HCT116 (cell line): Measurements from ENCODE around the gene TAOK3. TPM values are rescaled to one million over a fixed set of nuclear protein-coding genes. Genes with fewer than 3 reads are reported as not detected.

Experiments
- ATAC-seq: fragments of 200-7000 bp; cut with Tn5 transposase; 2 replicates; pipeline ENCODE4 v1.9.1; 2020; ENCODE audit warnings: mild to moderate bottlenecking, moderate library complexity
- BruUV-seq: library from RNA; stranded (reverse); fragments of 400-500 nt; replicated peaks from 2 replicates; lab custom pipeline; 2021; lab: Mats Ljungman, UMichigan
- CTCF ChIA-PET: fragments of 300-600 bp; sonication (Branson Sonifier 250); formaldehyde crosslinking; loops from one replicate; lab custom pipeline; 2021; ENCODE audit warnings: antibody characterized with exemption; lab: Charles Lee
- POLR2A ChIA-PET: fragments of 300-600, 350-600 bp; sonication (Branson Sonifier 250); formaldehyde crosslinking; loops from one replicate; lab custom pipeline; 2021; ENCODE audit warnings: antibody characterized with exemption; lab: Charles Lee
- RAD21 ChIA-PET, 2 experiments: fragments of 300-600 bp; sonication (Branson Sonifier 250); formaldehyde crosslinking; loops; one replicate each; lab custom pipeline; 2023; ENCODE audit warnings: low total read pairs in 2 of 2; ENCODE audit not compliant: uncharacterized antibody in 2 of 2, unreplicated experiment in 2 of 2, low non-redundant PET in 1 of 2; lab: Charles Lee
- DNase-seq: peaks from one replicate; pipeline ENCODE4 v3.0.0-alpha.2; 2010; ENCODE audit warnings: low read depth, low spot score
- H2AFZ ChIP-seq: fragments of 200-600 bp; shearing (Covaris generic), sonication (generic); 2 replicates; pipeline ENCODE4 v1.6.1; 2017; ENCODE audit warnings: low read depth, mixed run types, mixed read lengths, antibody characterized with exemption, low read length; ENCODE audit not compliant: poor library complexity, severe bottlenecking
- H3K27ac ChIP-seq: 2 replicates; pipeline ENCODE4 v1.5.1; 2012; ENCODE audit warnings: low read depth, low read length
- H3K27me3 ChIP-seq: fragments of 200-600 bp; sonication (generic); 2 replicates; pipeline ENCODE4 v1.6.1; 2016; ENCODE audit warnings: mixed run types, low read length, mixed read lengths; ENCODE audit not compliant: insufficient read depth
- H3K36me3 ChIP-seq, 2 experiments: fragments of 200-500 bp in 1 of 2; fragments of 200-600 bp in 1 of 2; sonication (Bioruptor generic) in 1 of 2; sonication (generic) in 1 of 2; 2 replicates each; pipeline versions ENCODE4 v1.5.1 to v1.6.1; 2014 to 2016; ENCODE audit warnings: low read length in 2 of 2, inconsistent platforms in 1 of 2, mixed read lengths in 1 of 2, mixed run types in 1 of 2; ENCODE audit not compliant: insufficient read depth in 2 of 2, control insufficient read depth in 1 of 2
- H3K4me1 ChIP-seq, 2 experiments: fragments of 200-600 bp in 1 of 2; sonication (generic) in 1 of 2; 2 replicates each; pipeline versions ENCODE4 v1.5.1 to v1.6.1; 2012 to 2017; ENCODE audit warnings: low read length in 2 of 2, inconsistent platforms in 1 of 2, mild to moderate bottlenecking in 1 of 2, mixed read lengths in 1 of 2, mixed run types in 1 of 2, moderate library complexity in 1 of 2; ENCODE audit not compliant: insufficient read depth in 2 of 2, control insufficient read depth in 1 of 2
- H3K4me2 ChIP-seq: fragments of 200-600 bp; sonication (generic); 2 replicates; pipeline ENCODE4 v1.6.1; 2017; ENCODE audit warnings: mixed run types, low read length, mixed read lengths
- H3K4me3 ChIP-seq, 2 experiments: fragments of 200-600 bp in 1 of 2; sonication (generic) in 1 of 2; replicated peaks in 1 of 2; 2 replicates each; pipeline ENCODE4 v1.5.1; 2011 to 2016; ENCODE audit warnings: low read length in 2 of 2, control low read depth in 1 of 2, low read depth in 1 of 2, mild to moderate bottlenecking in 1 of 2, mixed read lengths in 1 of 2, mixed run types in 1 of 2
- H3K79me2 ChIP-seq: fragments of 200-600 bp; sonication (generic); 2 replicates; pipeline ENCODE4 v1.6.1; 2017; ENCODE audit warnings: mild to moderate bottlenecking, mixed run types, low read length, moderate library complexity, mixed read lengths; ENCODE audit not compliant: insufficient read depth
- H3K9ac ChIP-seq: fragments of 200-600 bp; sonication (generic); 2 replicates; pipeline ENCODE4 v1.6.1; 2016; ENCODE audit warnings: low read length, mixed read lengths
- H3K9me2 ChIP-seq: fragments of 200-600 bp; sonication (generic), shearing (Covaris generic); 2 replicates; pipeline ENCODE4 v1.6.1; 2017; ENCODE audit warnings: mixed run types, mild to moderate bottlenecking, moderate library complexity; ENCODE audit not compliant: insufficient read depth
- H3K9me3 ChIP-seq, 2 experiments: fragments of 200-500 bp in 1 of 2; fragments of 200-600 bp in 1 of 2; sonication (Bioruptor generic) in 1 of 2; sonication (generic) in 1 of 2; 2 replicates each; pipeline ENCODE4 v1.6.1; 2014 to 2017; ENCODE audit warnings: low read length in 2 of 2, mixed read lengths in 2 of 2, inconsistent platforms in 1 of 2, low read depth in 1 of 2, mild to moderate bottlenecking in 1 of 2, mixed run types in 1 of 2, moderate library complexity in 1 of 2; ENCODE audit not compliant: control insufficient read depth in 1 of 2, insufficient read depth in 1 of 2
- H4K20me1 ChIP-seq: fragments of 200-600 bp; sonication (generic), shearing (Covaris generic); 2 replicates; pipeline ENCODE4 v1.6.1; 2017; ENCODE audit warnings: mixed run types, mild to moderate bottlenecking, moderate library complexity; ENCODE audit not compliant: insufficient read depth
- CEBPB ChIP-seq: IDR thresholded peaks from 2 replicates; pipeline ENCODE4 v1.6.1; 2012; ENCODE audit warnings: low read depth
- CTCF ChIP-seq, 3 experiments: fragments of 200-600 bp in 1 of 3; sonication (generic) in 1 of 3; IDR thresholded peaks in 2 of 3; conservative IDR thresholded peaks in 1 of 3; 2 replicates each; pipeline ENCODE4 v1.5.1; 2012 to 2017; ENCODE audit warnings: low read depth in 2 of 3, low read length in 2 of 3, antibody characterized with exemption in 1 of 3, borderline replicate concordance in 1 of 3, control low read depth in 1 of 3, mild to moderate bottlenecking in 1 of 3, mixed read lengths in 1 of 3, mixed run types in 1 of 3, moderate library complexity in 1 of 3; ENCODE audit not compliant: insufficient read depth in 1 of 3
- EGR1 ChIP-seq: IDR thresholded peaks from 2 replicates; pipeline ENCODE4 v1.6.1; 2012; ENCODE audit warnings: low read depth
- EZH2 ChIP-seq: fragments of 200-600 bp; sonication (generic); IDR thresholded peaks from 2 replicates; pipeline ENCODE4 v1.6.1; 2017; ENCODE audit warnings: antibody characterized with exemption, mixed run types
- EZH2phosphoT487 ChIP-seq: fragments of 200-600 bp; IDR thresholded peaks from 2 replicates; pipeline ENCODE4 v1.6.1; 2018; ENCODE audit warnings: antibody characterized with exemption, borderline replicate concordance
- FOSL1 ChIP-seq: IDR thresholded peaks from 2 replicates; pipeline ENCODE4 v1.6.1; 2012; ENCODE audit warnings: low read depth
- MAX ChIP-seq: IDR thresholded peaks from 2 replicates; pipeline ENCODE4 v1.6.1; 2012
- POLR2A ChIP-seq: IDR thresholded peaks from 2 replicates; pipeline ENCODE4 v1.7.0; 2011; ENCODE audit warnings: borderline replicate concordance; ENCODE audit not compliant: insufficient read depth, insufficient read length; ENCODE audit errors: extremely low read depth
- POLR2AphosphoS5 ChIP-seq: IDR thresholded peaks from 2 replicates; pipeline ENCODE4 v1.6.1; 2011; ENCODE audit warnings: mild to moderate bottlenecking, low read depth, low read length, moderate library complexity
- RAD21 ChIP-seq: IDR thresholded peaks from 2 replicates; pipeline ENCODE4 v1.6.1; 2012; ENCODE audit warnings: low read depth, mild to moderate bottlenecking
- REST ChIP-seq: IDR thresholded peaks from 2 replicates; pipeline ENCODE4 v1.6.1; 2012; ENCODE audit warnings: low read depth
- SIN3A ChIP-seq: IDR thresholded peaks from 2 replicates; pipeline ENCODE4 v1.6.1; 2012; ENCODE audit warnings: low read depth
- SP1 ChIP-seq: IDR thresholded peaks from 2 replicates; pipeline ENCODE4 v1.6.1; 2012; ENCODE audit warnings: low read depth
- SRF ChIP-seq: IDR thresholded peaks from 2 replicates; pipeline ENCODE4 v1.6.1; 2012; ENCODE audit warnings: low read depth
- YY1 ChIP-seq: IDR thresholded peaks from 2 replicates; pipeline ENCODE4 v1.6.1; 2011; ENCODE audit warnings: low read length, low read depth, moderate library complexity, mild to moderate bottlenecking; ENCODE audit not compliant: insufficient replicate concordance; ENCODE audit errors: extremely low read depth
- ZFX ChIP-seq: fragments of 450-650 bp; IDR thresholded peaks from 2 replicates; pipeline ENCODE4 v1.6.1; 2017
- ZNF274 ChIP-seq: fragments of 200-500 bp; sonication (Bioruptor generic); IDR thresholded peaks from 2 replicates; pipeline ENCODE4 v1.6.1; 2014; ENCODE audit warnings: mild to moderate bottlenecking, low read depth, low read length, inconsistent platforms
- intact Hi-C: fragments of 100-400 bp; cut with micrococcal nuclease; formaldehyde crosslinking; loops from 2 replicates; pipeline ENCODE4 v1.10.0; 2022
- total RNA-seq: library from RNA; stranded (reverse); gene quantifications from one replicate; pipeline ENCODE4 v1.2.1, GENCODE V29; 2021; ENCODE audit not compliant: unreplicated experiment

TAOK3 gene
- total RNA-seq, 1 experiment from 2014 or later = 10.5 TPM

GRCh38 chr12:118336123-118336522 is 36.6 kb downstream of the TAOK3 start:
- Histone ChIP-seq H3K4me1 (no peaks in the 10 kb centered on the region), H3K36me3 (no peaks in the 10 kb centered on the region), H3K9me3 (no peaks in the 10 kb centered on the region), H3K9ac (no peak overlapping the region), H4K20me1 (no peaks in the 10 kb centered on the region), H3K9me2 (no peaks in the 10 kb centered on the region; the same call in 1 of the 2 replicates), H3K79me2 (no peaks in the 10 kb centered on the region), H3K4me2 (no peak overlapping the region), H3K4me3 (no peak overlapping the region), H2AFZ (no peak overlapping the region), H3K27ac (no peak overlapping the region), H3K27me3 (no peaks in the 10 kb centered on the region)
- no TSS peak for BruUV-seq
- intact Hi-C loops = no loop called here
- ATAC-seq = no peak
- ChIA-PET POLR2A (no interaction called here), RAD21 (no interaction called here), CTCF (no interaction called here)
- TF ChIP-seq YY1 (no peak), ZNF274 (no peak), SRF (no peak), ZFX (no peak), SIN3A (no peak)
- no peak for DNase-seq

- H3K27ac ChIP-seq = no peak overlapping the region
- H3K79me2 ChIP-seq = no peaks in the 10 kb centered on the region
- DNase-seq (no peak), ATAC-seq (no peak)
- ChIA-PET POLR2A (no interaction called here), CTCF (no interaction called here), RAD21 (no interaction called here)
- no peaks in the 10 kb centered on the region for H3K4me1 ChIP-seq
- H2AFZ ChIP-seq = no peak overlapping the region
- intact Hi-C loops = no loop called here
- BruUV-seq = no TSS peak
- no peak overlapping the region for H3K9ac ChIP-seq
- no peaks in the 10 kb centered on the region for H4K20me1 ChIP-seq
- no peak overlapping the region for H3K4me3 ChIP-seq
- no peaks in the 10 kb centered on the region for H3K9me3 ChIP-seq
- H3K27me3 ChIP-seq = no peaks in the 10 kb centered on the region
- H3K9me2 ChIP-seq = no peaks in the 10 kb centered on the region; the same call in 1 of the 2 replicates
- H3K36me3 ChIP-seq = no peaks in the 10 kb centered on the region
- H3K4me2 ChIP-seq = no peak overlapping the region
- TF ChIP-seq REST = no peak
- TF ChIP-seq MAX = no peak
- no peak for TF ChIP-seq POLR2AphosphoS5
- TF ChIP-seq EZH2phosphoT487 = no peak
- TF ChIP-seq CEBPB = no peak
- TF ChIP-seq RAD21 = no peak
- no peak for TF ChIP-seq SRF
- TF ChIP-seq SP1 = no peak
- no peak for TF ChIP-seq EGR1
- no peak for TF ChIP-seq POLR2A
- no peak for TF ChIP-seq CTCF (IDR thresholded peaks at IDR 0.05 in 2 of 3, conservative IDR thresholded peaks at IDR 0.05 in 1 of 3; ENCODE audit: borderline replicate concordance in 1 of 3, insufficient read depth in 1 of 3, low read depth in 2 of 3, low read length in 2 of 3)
- TF ChIP-seq EZH2 = no peak
- TF ChIP-seq YY1 = no peak
- TF ChIP-seq FOSL1 = no peak
- no peak for TF ChIP-seq ZFX
Observed at GRCh38 chr12:118334939-118335567, 37.7 kb downstream of the TAOK3 start.
